Measurements from ENCODE around the gene SLC22A23. TPM values are rescaled to one million over a fixed set of nuclear protein-coding genes. Genes with fewer than 3 reads are reported as not detected.

The SLC22A23 gene
- total RNA-seq, 2 experiments from 2014 or later, result 1.3 TPM

- Mint-ChIP-seq H3K4me1 (peaks cover 14% of the 10 kb centered on the region), H3K27ac (no peak overlapping the region), H3K27me3 (peaks cover 20% of the 10 kb centered on the region), H3K9me3 (no peaks in the 10 kb centered on the region), H3K36me3 (ENCODE audit: low read depth) (no peaks in the 10 kb centered on the region), H3K4me3 (no peak overlapping the region)
- CTCF ChIA-PET, result no interaction called here
- POLR2A ChIA-PET, result no interaction called here
- no peak for DNase-seq
Observed at GRCh38 chr6:3353213-3353903, 103.5 kb downstream of the SLC22A23 start.

- no peak for DNase-seq
- Mint-ChIP-seq H3K36me3 (ENCODE audit: low read depth) (no peaks in the 10 kb centered on the region), H3K27me3 (peaks cover 18% of the 10 kb centered on the region), H3K27ac (no peak overlapping the region), H3K4me3 (no peak overlapping the region), H3K9me3 (no peaks in the 10 kb centered on the region), H3K4me1 (peaks cover 14% of the 10 kb centered on the region)
- POLR2A ChIA-PET, result no interaction called here
- CTCF ChIA-PET, result interaction anchor here (1.2 kb wide), 1 partner anchor 11 kb away, joined by 3 read pairs; no protein-coding TSS in a partner anchor
Observed at GRCh38 chr6:3352678-3353077, 104.2 kb downstream of the SLC22A23 start.

GRCh38 chr6:3351829-3352524, 104.9 kb downstream of the SLC22A23 start:
- H3K27ac Mint-ChIP-seq, result no peak overlapping the region
- no peak for DNase-seq
- no peak overlapping the region for H3K4me3 Mint-ChIP-seq
- no peaks in the 10 kb centered on the region for H3K9me3 Mint-ChIP-seq
- ChIA-PET POLR2A (no interaction called here), CTCF (interaction anchor here (1.2 to 1.4 kb wide), 2 partner anchors 10 to 15 kb away, joined by 3 read pairs; no protein-coding TSS in a partner anchor)
- peaks cover 14% of the 10 kb centered on the region for H3K4me1 Mint-ChIP-seq
- no peaks in the 10 kb centered on the region for H3K36me3 Mint-ChIP-seq (ENCODE audit: low read depth)
- peaks cover 15% of the 10 kb centered on the region for H3K27me3 Mint-ChIP-seq

GRCh38 chr6:3351105-3351676, 105.7 kb downstream of the SLC22A23 start:
- Mint-ChIP-seq H3K4me3 (no peak overlapping the region), H3K9me3 (no peaks in the 10 kb centered on the region), H3K36me3 (ENCODE audit: low read depth) (no peaks in the 10 kb centered on the region), H3K27me3 (peaks cover 11% of the 10 kb centered on the region), H3K27ac (no peak overlapping the region), H3K4me1 (peaks cover 9% of the 10 kb centered on the region)
- POLR2A ChIA-PET, result no interaction called here
- CTCF ChIA-PET, result interaction anchor here (0.8 to 1.4 kb wide), 2 partner anchors 14 to 382 kb away, joined by 3 to 4 read pairs; no protein-coding TSS in a partner anchor
- no peak for DNase-seq

DNA sequence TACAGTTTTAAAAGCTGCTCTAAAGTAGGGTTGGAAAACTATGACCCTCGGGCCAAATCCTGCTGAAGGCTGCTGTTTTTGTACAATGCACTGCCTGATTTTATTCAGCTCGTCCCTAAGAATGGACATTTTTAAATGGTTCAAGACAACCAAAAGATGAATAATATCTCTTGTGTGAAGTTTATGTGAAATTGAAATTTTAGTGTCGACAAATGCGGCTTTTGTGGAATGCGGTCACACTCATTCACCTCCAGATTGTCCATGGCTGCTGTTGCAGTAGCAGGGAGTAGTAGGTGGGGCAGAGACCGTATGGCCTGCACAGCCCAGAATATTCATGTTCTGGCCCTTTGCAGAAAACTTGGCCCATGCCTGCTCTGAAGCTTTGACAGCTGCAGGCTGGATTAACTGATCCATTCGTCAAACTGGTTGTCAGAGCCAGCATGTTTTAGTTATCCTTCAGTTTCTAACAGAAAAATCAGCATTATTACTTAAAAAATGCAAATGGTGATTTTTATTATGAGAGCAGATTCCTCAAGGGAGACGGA, 106.5 kb downstream of the SLC22A23 start:
- no peak for DNase-seq
- POLR2A ChIA-PET, result no interaction called here
- no peak overlapping the region for H3K4me3 Mint-ChIP-seq
- CTCF ChIA-PET, result interaction anchor here (1.4 kb wide), 1 partner anchor 13 kb away, joined by 3 read pairs; no protein-coding TSS in a partner anchor
- no peaks in the 10 kb centered on the region for H3K36me3 Mint-ChIP-seq (ENCODE audit: low read depth)
- peaks cover 2% of the 10 kb centered on the region for H3K4me1 Mint-ChIP-seq
- H3K27me3 Mint-ChIP-seq, result peaks cover 6% of the 10 kb centered on the region
- no peaks in the 10 kb centered on the region for H3K9me3 Mint-ChIP-seq
- no peak overlapping the region for H3K27ac Mint-ChIP-seq

GRCh38 chr6:3349388-3350251, 107.2 kb downstream of the SLC22A23 start:
- H3K4me1 Mint-ChIP-seq, result no peaks in the 10 kb centered on the region
- no peaks in the 10 kb centered on the region for H3K9me3 Mint-ChIP-seq
- no peak overlapping the region for H3K4me3 Mint-ChIP-seq
- H3K27ac Mint-ChIP-seq, result no peak overlapping the region
- H3K36me3 Mint-ChIP-seq (ENCODE audit: low read depth), result no peaks in the 10 kb centered on the region
- ChIA-PET CTCF (no interaction called here), POLR2A (no interaction called here)
- no peak for DNase-seq
- peaks cover 2% of the 10 kb centered on the region for H3K27me3 Mint-ChIP-seq

DNA sequence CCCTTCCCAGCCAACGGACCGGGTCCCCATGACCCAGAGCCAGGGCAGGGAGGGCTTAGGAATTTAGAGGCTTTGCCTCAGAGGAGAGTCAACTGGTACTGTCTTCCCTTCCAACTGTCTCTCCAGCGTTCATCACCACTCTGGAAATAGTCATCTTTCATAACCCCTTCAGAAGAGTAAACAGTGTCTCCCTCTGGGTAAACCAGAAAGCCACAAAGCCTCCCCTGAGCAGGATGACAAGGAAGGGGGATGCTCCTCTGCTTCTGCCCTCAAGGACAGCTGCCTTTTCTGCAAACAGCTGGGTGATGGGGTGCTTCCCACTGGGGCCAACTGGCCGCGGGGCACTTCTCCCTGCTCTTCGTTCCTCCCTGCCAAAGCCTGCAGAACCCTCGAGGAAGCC, 108.0 kb downstream of the SLC22A23 start:
- POLR2A ChIA-PET, result interaction anchor here (0.6 kb wide), 1 partner anchor 99 kb away, joined by 3 read pairs; no protein-coding TSS in a partner anchor

DNA sequence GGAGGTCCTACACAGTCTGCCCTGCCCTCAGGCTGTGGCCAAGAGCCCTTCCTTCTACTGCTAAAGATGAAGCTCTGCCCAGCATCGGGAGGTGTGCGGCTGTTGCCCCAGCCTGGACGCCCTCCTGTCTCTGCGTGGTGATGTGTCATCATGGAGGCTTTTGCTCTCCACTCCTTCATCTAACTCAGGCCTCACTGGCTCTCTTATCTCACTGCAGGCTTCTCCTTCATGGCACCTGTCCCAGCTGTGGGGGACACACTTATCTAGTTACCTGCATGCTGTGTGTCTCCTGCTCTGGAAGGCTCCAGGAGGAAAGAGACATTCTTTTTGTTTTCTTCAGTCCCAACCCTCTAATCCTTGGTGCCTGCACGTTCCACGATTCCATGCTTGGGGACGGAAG, 109.0 kb downstream of the SLC22A23 start:
- H3K4me1 Mint-ChIP-seq, result no peaks in the 10 kb centered on the region
- DNase-seq, result no peak
- CTCF ChIA-PET, result interaction anchor here (0.5 to 1.6 kb wide), 3 partner anchors 17 to 1997 kb away, joined by 3 to 4 read pairs (median 3); no protein-coding TSS in a partner anchor

More for the DNA sequence above, 108.0 kb downstream of the SLC22A23 start:
- CTCF ChIA-PET, result interaction anchor here (1.0 kb wide), 1 partner anchor 12 kb away, joined by 3 read pairs; no protein-coding TSS in a partner anchor
- Mint-ChIP-seq H3K4me1 (no peaks in the 10 kb centered on the region), H3K9me3 (no peaks in the 10 kb centered on the region), H3K4me3 (no peak overlapping the region), H3K27ac (no peak overlapping the region), H3K36me3 (ENCODE audit: low read depth) (no peaks in the 10 kb centered on the region), H3K27me3 (no peaks in the 10 kb centered on the region)
- DNase-seq, result no peak

DNA sequence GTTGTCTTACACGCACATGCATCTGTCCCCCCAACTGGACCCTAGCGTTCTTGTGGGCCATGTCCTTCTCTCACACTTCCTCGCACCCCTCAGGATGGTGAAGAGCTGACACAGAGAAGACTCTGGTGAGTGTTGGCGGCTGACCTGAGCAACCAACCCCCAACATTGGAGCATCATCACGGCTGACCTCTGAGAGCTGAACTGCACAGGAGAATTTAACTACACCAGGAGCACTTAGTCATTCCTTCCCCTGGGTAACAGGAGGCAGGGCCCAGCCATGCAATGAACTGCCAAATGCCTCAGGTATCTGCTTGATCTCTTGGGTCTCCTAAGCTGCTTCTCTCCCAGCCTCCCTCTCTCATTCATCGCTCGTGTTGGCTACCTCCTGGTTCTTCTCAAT, 109.6 kb downstream of the SLC22A23 start:
- CTCF ChIA-PET, result interaction anchor here (0.5 to 1.6 kb wide), 3 partner anchors 18 to 1997 kb away, joined by 3 to 4 read pairs (median 3); no protein-coding TSS in a partner anchor
- POLR2A ChIA-PET, result no interaction called here
- no peak overlapping the region for H3K27ac Mint-ChIP-seq
- no peaks in the 10 kb centered on the region for H3K4me1 Mint-ChIP-seq
- H3K9me3 Mint-ChIP-seq, result no peaks in the 10 kb centered on the region
- H3K4me3 Mint-ChIP-seq, result no peak overlapping the region
- H3K36me3 Mint-ChIP-seq (ENCODE audit: low read depth), result no peaks in the 10 kb centered on the region
- H3K27me3 Mint-ChIP-seq, result no peaks in the 10 kb centered on the region
- no peak for DNase-seq

More for the DNA sequence above, 109.0 kb downstream of the SLC22A23 start:
- Mint-ChIP-seq H3K27ac (no peak overlapping the region), H3K4me3 (no peak overlapping the region), H3K9me3 (no peaks in the 10 kb centered on the region), H3K36me3 (ENCODE audit: low read depth) (no peaks in the 10 kb centered on the region), H3K27me3 (no peaks in the 10 kb centered on the region)
- POLR2A ChIA-PET, result no interaction called here

DNA sequence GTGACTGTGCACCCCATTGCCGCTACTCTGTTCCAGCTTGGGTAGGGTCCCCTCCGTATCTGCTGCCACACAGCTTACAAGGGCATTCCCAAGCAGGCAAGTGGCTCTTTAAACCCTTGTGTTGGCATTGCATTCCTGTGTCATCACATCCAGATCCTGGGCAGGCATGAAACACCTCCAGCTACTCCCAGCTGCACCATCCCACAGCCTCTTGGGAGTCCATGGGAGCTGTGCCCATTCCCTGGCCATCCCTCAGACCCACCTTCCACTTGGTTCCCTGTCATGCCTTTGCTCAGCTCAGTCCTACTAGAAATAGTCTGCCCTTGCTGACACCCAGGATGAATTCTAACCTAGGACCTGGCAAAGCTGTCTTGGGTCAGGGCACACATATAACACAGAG, 110.4 kb downstream of the SLC22A23 start:
- Mint-ChIP-seq H3K36me3 (ENCODE audit: low read depth) (no peaks in the 10 kb centered on the region), H3K9me3 (no peaks in the 10 kb centered on the region), H3K27ac (no peak overlapping the region), H3K4me3 (no peak overlapping the region), H3K4me1 (no peaks in the 10 kb centered on the region), H3K27me3 (no peaks in the 10 kb centered on the region)
- DNase-seq, result no peak
- ChIA-PET CTCF (interaction anchor here (1.6 kb wide), 1 partner anchor 18 kb away, joined by 3 read pairs; no protein-coding TSS in a partner anchor), POLR2A (no interaction called here)

GRCh38 chr6:3345836-3346235, 111.0 kb downstream of the SLC22A23 start:
- POLR2A ChIA-PET, result no interaction called here
- H3K27ac Mint-ChIP-seq, result no peak overlapping the region
- H3K4me3 Mint-ChIP-seq, result no peak overlapping the region

More at GRCh38 chr6:3345836-3346235, 111.0 kb downstream of the SLC22A23 start:
- Mint-ChIP-seq H3K36me3 (ENCODE audit: low read depth) (no peaks in the 10 kb centered on the region), H3K27me3 (no peaks in the 10 kb centered on the region), H3K9me3 (no peaks in the 10 kb centered on the region), H3K4me1 (no peaks in the 10 kb centered on the region)
- DNase-seq, result no peak
- CTCF ChIA-PET, result no interaction called here

All from activated CD4-positive, alpha-beta T cell treated with anti-CD3 and anti-CD28 coated beads, Interleukin-2, amount 10 ng/mL, durations not matched to agents 7 days and 5 days (primary cell).